Measurements from ENCODE around the gene SFXN3. TPM values are rescaled to one million over a fixed set of nuclear protein-coding genes. Genes with fewer than 3 reads are reported as not detected.

Gene SFXN3
- total RNA-seq, 1 donor from 2014 or later = 17.1 TPM

DNA sequence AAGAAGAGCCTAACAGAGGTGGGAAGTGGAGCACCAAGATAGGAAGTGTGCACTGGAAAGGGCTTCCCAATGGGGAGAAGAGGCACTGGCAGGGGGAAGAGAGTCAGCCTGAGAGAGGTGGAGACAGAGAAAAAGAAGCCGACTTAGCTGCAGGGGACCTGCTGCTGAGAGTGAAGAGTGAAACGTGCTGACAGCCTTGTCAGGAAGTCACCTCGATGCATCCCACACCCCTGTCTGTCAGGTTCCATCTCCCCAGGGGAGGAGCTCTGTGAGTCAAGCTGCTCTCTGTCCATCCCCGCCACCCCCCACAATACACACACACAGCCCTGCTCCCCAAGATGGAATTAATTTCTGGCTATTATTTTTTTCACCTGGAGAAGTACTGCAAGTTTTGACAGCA lies 44.7 kb downstream of the SFXN3 start:
- peaks cover 23% of the 10 kb centered on the region for H3K4me1 Mint-ChIP-seq

DNA sequence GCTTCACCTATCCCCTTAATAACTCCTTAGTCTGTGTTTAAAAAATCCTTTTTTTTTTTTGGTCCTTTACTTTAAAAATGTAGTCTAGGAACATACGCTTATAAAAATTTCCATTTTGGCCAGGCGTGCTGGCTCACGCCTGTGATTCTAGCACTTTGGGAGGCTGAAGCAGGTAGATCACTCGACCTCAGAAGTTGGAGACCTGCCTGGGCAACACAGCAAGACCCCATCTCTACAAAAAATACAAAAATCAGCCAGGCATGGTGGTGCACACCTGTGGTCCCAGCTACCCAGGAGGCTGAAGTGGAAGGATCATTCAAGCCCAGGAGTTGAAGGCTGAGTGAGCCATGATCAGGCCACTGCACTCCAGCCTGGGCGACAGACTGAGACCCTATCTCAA lies 45.6 kb downstream of the SFXN3 start:
- H3K27me3 Mint-ChIP-seq (ENCODE audit: low read depth) = peaks cover 89% of the 10 kb centered on the region
- H3K36me3 Mint-ChIP-seq = no peaks in the 10 kb centered on the region
- H3K4me3 Mint-ChIP-seq = no peak overlapping the region
- H3K4me1 Mint-ChIP-seq = peaks cover 20% of the 10 kb centered on the region
- H3K9me3 Mint-ChIP-seq = no peaks in the 10 kb centered on the region
- TF ChIP-seq, protein P1, sequence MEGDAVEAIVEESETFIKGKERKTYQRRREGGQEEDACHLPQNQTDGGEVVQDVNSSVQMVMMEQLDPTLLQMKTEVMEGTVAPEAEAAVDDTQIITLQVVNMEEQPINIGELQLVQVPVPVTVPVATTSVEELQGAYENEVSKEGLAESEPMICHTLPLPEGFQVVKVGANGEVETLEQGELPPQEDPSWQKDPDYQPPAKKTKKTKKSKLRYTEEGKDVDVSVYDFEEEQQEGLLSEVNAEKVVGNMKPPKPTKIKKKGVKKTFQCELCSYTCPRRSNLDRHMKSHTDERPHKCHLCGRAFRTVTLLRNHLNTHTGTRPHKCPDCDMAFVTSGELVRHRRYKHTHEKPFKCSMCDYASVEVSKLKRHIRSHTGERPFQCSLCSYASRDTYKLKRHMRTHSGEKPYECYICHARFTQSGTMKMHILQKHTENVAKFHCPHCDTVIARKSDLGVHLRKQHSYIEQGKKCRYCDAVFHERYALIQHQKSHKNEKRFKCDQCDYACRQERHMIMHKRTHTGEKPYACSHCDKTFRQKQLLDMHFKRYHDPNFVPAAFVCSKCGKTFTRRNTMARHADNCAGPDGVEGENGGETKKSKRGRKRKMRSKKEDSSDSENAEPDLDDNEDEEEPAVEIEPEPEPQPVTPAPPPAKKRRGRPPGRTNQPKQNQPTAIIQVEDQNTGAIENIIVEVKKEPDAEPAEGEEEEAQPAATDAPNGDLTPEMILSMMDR (IDR thresholded peaks at IDR 0.05; ENCODE audit: unreplicated experiment) = no peak
- DNase-seq (ENCODE audit: low spot score in 2 of 2, unreplicated experiment in 2 of 2) = no peak
- no peak overlapping the region for H3K27ac Mint-ChIP-seq

More for the DNA sequence above, 44.7 kb downstream of the SFXN3 start:
- Mint-ChIP-seq H3K9me3 (no peaks in the 10 kb centered on the region), H3K4me3 (no peak overlapping the region), H3K27ac (no peak overlapping the region), H3K36me3 (no peaks in the 10 kb centered on the region), H3K27me3 (ENCODE audit: low read depth) (peaks cover 82% of the 10 kb centered on the region)
- no peak for DNase-seq (ENCODE audit: low spot score in 2 of 2, unreplicated experiment in 2 of 2)
- TF ChIP-seq, protein P1 (IDR thresholded peaks at IDR 0.05; ENCODE audit: unreplicated experiment) = no peak

DNA sequence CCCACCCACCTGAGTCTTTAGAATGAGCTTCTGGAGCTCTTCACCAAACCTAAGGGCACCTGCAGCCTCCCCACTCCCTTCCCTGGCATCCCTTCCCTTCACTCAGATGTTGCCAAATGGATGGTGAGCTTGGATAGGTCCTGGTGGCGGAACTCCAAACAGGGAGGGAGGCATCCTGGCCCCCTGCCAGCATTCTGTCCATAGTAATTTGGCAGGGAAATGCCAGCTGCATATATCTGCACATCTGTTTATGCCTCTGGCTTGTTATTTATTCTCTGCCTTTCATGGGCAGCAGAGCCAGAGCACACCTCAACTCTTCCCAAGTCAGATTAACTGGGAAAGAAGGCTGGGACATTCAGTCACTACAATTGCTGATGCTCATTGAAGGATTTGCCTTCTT lies 48.8 kb downstream of the SFXN3 start:
- Mint-ChIP-seq H3K36me3 (no peaks in the 10 kb centered on the region), H3K4me3 (no peak overlapping the region), H3K9me3 (no peaks in the 10 kb centered on the region), H3K27me3 (ENCODE audit: low read depth) (peaks cover 87% of the 10 kb centered on the region), H3K27ac (no peak overlapping the region), H3K4me1 (no peaks in the 10 kb centered on the region)
- DNase-seq (ENCODE audit: low spot score in 2 of 2, unreplicated experiment in 2 of 2) = no peak
- TF ChIP-seq, protein P1 (IDR thresholded peaks at IDR 0.05; ENCODE audit: unreplicated experiment) = no peak

DNA sequence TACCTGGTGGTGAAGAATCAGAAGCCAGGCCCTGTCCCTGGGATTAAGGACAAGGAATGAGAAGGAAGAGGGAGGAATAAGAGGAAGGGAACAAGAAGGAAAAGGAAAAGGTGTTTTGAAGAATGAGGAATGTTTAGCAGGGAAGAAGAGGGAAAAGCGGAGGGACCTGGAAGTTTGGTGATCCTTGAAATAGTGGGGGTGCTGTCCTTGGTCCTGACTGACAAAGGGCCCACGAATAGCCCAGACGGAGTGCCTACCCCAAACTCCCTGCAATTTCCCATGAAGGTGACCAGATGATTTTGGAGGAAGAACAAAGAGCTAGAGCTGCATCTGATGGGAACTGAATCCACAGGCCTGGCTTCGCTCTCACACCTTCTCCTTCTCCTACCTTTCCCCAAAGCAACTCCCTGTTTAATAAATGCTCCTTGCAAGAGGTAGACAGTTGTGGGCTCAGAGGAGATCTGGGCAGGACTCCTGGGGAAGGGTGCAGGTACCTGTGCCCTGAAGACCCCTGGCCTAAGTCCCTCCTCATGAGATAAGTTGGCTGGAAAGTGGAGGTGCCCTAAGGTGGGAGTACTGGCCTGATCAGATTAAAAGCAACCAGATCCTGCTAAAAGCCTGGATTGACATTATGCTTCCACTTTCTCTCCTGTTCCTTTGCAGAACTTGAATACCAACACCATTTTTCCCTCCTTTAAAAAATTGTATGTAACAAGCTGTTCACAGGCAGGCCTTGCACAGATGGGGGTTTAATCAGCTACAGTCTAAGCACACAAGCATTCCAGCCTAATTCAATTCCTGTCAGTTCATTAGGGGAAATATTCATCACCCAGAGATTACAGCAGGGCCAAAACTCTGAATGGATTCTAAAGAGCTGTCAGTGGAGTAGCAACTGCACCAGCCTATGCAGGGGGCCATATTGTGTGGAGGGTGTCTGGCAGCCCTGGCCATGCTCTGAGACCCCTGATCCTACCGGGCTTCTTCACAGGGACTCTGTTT lies 50.2 kb downstream of the SFXN3 start:
- TF ChIP-seq, protein P1 (IDR thresholded peaks at IDR 0.05; ENCODE audit: unreplicated experiment) = no peak
- Mint-ChIP-seq H3K36me3 (no peaks in the 10 kb centered on the region), H3K27ac (no peak overlapping the region), H3K4me1 (no peaks in the 10 kb centered on the region), H3K9me3 (no peaks in the 10 kb centered on the region), H3K4me3 (no peak overlapping the region), H3K27me3 (ENCODE audit: low read depth) (peaks cover 89% of the 10 kb centered on the region)
- peak in 1 of 2 experiments; percentile 65 for DNase-seq (ENCODE audit: low spot score in 2 of 2, unreplicated experiment in 2 of 2)

DNA sequence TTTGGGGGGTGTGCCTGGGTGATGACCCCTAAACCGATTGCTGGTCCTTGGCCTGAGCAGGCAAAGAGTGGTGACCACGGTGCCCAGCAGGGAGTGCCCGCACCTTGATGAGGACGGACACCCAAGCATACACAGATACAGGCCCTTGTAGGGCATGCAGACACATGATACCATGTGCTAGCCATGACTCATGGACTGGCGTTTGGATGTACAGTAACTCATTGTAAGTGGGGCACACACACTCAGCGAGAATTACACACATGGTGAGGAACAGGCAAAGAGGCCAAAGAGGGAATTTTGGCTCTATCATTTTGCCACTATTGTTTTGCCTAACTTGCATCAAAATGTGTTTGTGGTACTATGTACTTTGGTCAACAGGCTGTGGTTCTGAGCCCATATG lies 54.8 kb downstream of the SFXN3 start:
- Mint-ChIP-seq H3K27me3 (ENCODE audit: low read depth) (peaks cover 90% of the 10 kb centered on the region), H3K27ac (no peak overlapping the region), H3K4me3 (no peak overlapping the region), H3K36me3 (no peaks in the 10 kb centered on the region), H3K9me3 (no peaks in the 10 kb centered on the region), H3K4me1 (no peaks in the 10 kb centered on the region)
- no peak for DNase-seq (ENCODE audit: low spot score in 2 of 2, unreplicated experiment in 2 of 2)
- TF ChIP-seq, protein P1 (IDR thresholded peaks at IDR 0.05; ENCODE audit: unreplicated experiment) = no peak
